NCI-H2029 (cell line): Measurements from ENCODE around the gene AHNAK2.

Experiments used
- DNase-seq: peaks from one replicate; lab custom pipeline; 2025; lab: John Stamatoyannopoulos, UW

Gene AHNAK2

GRCh38 chr14:105012171-105012985 lies 34.2 kb upstream of the AHNAK2 start:
- no peak for DNase-seq

DNA sequence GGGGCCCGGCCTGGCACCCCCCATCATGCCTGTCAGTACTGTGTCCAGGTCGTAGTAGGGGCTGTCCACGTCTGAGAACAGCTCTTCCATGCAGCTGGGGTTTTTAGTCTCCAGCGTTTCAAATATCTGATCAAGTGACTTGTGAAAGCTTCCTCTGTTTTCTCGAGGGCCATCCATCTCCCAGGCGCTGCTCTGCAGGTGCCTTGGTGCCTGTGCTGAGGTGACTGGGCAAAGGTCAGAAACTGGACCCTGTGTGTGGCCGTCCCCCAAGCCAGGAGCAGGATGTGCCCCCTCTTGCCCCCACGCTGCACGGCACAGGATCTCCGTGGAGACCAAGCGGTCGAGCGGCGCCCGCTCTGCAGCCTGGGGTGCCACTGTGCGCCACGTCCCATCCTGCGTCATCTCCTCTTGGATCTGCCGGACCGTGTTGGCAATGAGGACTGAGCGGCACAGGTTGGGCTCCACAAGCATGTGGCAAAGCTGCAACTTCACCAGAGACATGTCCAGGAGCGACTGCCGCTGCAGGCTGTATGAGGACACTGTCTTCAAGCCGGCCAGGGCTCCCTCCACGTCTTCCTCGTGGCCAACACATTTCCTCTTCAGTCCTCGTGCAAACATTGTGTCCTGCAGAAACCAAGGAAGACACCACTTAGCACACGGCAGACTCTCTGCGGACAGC lies 33.3 kb upstream of the AHNAK2 start:
- no peak for DNase-seq

DNA sequence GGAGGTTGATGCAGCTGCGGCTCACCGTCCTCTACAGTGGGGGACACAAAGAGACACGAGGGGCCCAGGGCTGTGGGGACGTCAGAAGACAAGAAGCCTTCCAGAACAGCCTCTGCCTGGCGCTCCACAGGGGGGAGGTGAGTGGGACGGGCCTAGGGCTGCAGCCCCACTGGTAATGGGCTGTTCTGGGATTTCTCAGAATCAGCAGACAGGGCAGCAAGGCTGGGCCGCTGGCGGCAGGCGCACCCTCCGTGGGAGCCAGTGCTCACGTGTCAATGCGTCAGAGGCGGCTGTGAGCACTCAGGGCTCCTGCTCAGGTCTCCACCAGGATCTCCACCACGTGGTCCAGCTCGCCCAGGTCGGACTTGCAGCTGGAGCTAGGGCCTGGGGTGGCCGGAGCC lies 32.7 kb upstream of the AHNAK2 start:
- no peak for DNase-seq

DNA sequence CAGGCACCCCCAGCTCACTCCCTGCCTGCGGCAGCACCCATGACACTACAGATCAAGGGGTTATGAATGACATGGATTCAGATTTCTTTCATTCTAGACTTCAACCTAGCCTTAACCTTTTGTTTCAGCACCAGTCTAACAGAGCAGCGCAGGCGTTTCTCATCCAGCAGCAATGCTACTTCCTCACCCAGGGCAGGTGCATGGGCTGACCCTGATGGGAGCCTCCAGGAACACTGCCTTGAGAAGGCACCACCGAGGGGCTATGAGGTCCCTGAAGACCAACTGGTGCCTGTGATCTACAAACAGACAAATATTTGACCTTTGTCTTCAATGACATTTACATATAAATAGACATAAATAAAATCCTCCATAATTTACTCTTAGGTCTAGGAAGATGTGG lies 31.9 kb upstream of the AHNAK2 start:
- DNase-seq = no peak

GRCh38 chr14:105007593-105008264 lies 29.6 kb upstream of the AHNAK2 start:
- no peak for DNase-seq

GRCh38 chr14:105006831-105007592 lies 28.8 kb upstream of the AHNAK2 start:
- DNase-seq = no peak

DNA sequence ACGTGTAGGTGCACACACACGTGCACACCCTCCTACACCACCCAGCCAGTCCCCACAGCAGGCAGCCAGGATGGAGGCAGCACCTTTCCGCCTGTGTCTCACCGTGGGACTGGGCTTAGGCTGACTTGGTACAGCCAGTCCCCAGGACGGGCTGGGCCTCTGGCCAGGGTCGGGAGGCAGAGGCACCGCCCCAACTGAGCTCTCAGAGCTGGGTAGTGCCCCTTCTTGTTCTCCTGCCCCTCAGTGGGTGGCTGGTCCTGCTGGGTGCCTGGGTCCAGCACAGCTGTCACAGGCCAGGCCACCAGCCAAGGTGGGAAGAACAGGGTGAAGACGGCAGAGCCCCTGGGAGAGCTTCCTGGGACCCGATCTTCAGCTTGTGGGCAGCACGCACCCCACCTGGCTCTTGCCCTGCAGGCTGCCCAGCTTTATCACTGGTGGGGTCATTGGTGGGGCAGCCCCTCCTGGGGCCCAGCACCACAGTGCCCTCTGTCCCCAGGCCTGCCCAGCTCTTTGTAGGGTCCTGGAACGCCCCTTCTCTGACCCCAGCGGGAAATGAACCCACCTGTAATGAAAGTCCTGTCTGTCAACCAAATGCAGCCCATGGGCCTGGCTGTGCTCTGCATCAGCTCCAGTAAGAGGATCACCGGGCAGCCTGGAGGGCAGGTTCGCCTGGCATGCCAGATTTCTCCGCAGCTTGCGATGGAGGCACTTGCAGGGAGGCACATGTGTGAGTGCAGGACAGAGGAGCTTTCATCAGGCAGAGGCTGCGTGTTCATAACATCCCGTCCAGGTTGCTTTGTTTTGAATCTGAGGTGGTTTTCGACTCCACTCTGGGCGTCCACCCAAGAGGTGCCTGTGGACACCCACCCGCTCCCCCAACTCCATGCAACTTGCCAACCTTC lies 28.0 kb upstream of the AHNAK2 start:
- no peak for DNase-seq

DNA sequence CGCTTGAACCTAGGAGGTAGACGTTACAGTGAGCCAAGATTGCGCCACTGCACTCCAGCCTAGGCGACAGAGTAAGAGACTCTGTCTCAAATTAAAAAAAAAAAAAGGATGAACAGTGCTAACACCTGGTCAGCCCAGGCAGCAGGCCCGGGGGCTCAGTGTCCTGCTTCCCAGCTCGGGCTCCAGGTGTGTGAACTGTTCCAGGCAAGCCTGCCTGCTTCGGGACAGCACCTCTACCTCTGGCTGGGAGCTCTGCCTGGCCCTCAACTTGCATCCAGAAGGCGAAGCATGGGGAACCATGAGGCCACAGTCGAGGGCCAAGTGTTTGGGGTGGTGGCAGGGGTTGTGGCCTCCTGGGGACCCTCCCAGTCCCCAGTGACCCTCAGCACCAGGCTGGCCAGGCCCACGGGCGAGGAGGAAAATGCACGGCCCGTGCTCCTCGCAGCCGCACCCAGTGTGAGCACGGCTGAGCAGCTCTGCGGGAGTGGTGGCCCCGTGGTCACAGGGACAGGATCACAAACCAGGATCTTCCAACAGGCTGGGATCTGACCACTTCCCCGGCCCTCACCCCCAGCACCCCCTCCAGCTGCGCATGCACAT lies 27.3 kb upstream of the AHNAK2 start:
- no peak for DNase-seq

- no peak for DNase-seq
These were observed 21.2 kb upstream of the AHNAK2 start for GRCh38 chr14:104999361-104999760.

- DNase-seq = peak; percentile 21
These were observed 20.6 kb upstream of the AHNAK2 start for GRCh38 chr14:104998801-104999200.

GRCh38 chr14:104996483-104996882 lies 18.3 kb upstream of the AHNAK2 start:
- no peak for DNase-seq

DNA sequence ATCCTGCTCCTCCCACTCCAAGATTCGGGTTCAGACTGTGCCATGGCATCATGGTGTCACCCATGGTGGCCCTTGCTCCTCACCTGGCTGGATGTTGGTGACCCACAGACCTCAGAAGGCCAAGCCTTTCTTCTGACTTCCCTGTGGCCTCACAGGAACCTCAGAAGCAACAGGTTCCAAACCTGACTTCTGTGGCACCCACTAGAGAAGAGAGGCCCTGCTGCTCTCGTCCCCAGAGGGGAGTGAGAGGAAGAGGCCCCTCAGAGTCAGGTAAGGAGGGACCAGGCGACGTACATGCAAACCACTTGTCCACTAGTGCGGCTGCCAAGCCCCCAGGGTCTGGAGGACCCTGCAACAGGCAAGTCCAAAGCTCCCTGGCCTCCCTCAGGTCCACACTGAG lies 17.9 kb upstream of the AHNAK2 start:
- no peak for DNase-seq

- no peak for DNase-seq
These were observed 16.8 kb upstream of the AHNAK2 start for GRCh38 chr14:104994978-104995377.

DNA sequence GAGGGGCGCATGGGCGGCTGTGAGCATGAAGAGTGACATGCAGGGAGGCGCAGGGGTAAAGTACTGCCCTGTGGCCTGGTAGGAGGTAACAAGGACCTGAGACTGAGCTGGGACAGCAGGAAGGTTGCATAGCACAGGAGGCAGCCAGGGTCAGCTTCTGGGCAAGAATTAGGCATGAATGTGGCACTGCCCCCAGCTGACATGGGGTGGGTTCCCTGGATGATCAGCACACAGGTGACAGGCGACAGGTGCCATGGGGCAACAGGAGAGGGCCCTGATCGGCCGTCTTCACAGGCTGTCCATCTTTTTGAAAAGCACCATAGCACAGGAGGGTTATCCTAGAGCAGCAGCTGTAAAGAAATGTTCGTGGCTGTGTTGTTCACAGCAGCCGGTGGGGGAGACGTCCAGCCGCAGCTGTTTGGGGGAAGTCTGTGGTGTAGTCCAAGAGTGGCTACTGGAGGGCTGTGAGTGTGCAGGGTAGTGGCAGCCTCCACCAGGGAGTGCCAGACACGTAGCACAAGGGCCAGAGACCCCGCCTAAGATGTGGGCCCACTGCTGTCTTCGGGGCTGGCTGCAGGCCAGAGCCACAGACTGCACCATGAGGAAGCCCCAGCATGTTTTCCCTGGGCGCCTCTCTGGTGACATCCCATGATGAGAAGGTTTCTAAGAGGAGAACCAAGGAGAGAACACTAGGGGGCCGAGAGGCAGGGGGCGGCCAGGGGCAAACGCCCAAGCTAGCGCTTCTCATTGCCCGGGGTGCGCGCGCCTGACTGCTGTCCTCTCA lies 15.8 kb upstream of the AHNAK2 start:
- no peak for DNase-seq

GRCh38 chr14:104993306-104993705 lies 15.1 kb upstream of the AHNAK2 start:
- no peak for DNase-seq

DNA sequence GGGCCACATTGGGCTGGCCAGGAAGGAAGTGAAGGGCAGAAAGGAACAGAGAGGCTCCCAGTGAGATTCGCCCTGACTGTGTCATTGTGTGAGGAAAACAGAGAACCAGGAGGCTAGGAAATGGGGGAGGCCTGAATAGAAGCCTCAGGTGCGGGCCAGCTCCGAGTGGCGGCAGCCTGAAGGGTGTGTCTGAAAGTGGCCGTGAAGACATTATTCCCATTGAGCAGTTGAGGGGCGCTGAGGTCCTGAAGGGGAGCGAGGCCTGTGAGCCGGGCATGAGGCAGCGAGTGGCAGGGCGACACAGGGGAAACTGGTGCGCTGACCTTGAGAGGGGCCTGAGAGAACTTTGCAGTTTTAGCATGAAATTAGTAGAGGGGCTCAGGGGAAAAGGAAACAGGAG lies 14.3 kb upstream of the AHNAK2 start:
- DNase-seq = no peak

DNA sequence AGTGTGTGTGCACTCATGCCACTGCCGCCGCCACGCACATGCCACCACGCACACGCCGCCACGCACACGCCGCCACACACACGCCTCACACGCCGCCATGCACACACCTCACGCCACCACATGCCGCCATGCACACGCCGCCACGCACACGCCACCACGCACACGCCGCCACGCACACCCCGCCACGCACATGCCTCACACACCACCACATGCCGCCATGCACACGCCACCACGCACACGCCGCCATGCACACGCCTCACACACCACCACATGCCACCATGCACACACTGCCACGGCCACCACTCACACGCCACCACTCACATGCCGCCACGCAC lies 13.7 kb upstream of the AHNAK2 start:
- DNase-seq = no peak

DNA sequence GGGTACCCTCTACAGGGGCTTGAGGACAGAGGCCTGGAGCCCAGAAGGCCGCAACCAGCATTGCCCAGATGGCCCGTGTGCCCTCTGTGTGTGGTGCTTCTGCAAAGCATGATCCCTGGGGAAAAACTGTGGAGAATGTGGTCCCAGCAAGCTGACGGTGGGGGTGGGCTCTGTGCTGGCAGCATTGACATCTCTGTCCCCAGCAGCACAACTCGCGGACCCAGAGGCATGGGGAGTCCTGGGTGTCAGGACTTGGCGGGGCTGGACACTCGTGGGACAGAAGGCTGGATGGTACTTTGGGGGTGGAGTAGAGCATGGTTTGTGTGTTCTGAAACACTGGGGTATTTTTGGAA lies 11.8 kb upstream of the AHNAK2 start:
- no peak for DNase-seq

DNA sequence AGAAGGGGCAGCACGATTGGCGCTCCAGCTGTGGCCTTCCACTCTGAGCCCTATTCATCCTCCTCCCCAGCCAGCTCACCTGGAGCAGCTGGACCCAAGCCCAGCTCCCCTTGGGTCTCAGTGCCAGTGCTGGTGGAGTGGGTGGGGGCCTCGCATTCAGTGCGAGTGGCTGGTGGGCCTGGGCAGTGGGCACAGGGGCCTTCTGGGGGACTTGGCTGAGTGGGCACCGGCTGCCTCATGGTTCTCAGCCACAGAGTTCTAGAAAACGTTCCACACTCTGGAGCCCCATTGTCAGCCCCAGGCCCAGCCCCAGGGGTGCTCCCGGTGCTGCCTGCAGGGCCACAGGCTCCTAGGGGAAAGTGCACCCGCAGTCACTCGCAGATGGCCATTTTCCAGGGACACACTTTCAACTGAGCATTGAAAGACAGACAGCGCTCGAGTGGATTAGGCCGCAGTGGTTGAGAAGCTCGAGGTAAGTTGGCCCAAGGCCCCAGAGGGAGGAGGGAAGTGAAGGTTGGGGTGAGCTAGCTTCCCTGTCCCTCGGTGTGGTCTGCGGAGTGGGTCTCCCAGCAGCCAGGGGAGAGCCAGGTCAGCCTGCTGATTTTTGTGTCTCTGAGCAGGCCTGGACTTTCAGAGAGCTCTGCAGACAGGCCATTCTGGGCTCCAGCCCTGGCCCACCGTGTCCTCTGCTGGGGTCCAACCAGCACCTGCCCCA lies 11.2 kb upstream of the AHNAK2 start:
- DNase-seq = no peak
